H1 (cell line): ENCODE measurements around the gene KLHL3. TPM values are rescaled to one million over a fixed set of nuclear protein-coding genes. Genes with fewer than 3 reads are reported as not detected.

Source experiments
- CTCF ChIA-PET: fragments of 300-600 bp; sonication (Branson Sonifier 250); formaldehyde crosslinking; loops from one replicate; lab custom pipeline; 2021; ENCODE audit not compliant: partially characterized antibody; lab: Charles Lee
- POLR2A ChIA-PET: fragments of 300-600 bp; sonication (Branson Sonifier 250); formaldehyde crosslinking; loops from one replicate; lab custom pipeline; 2021; ENCODE audit warnings: inconsistent platforms; ENCODE audit not compliant: partially characterized antibody; lab: Charles Lee
- DNase-seq, 2 experiments: peaks; one replicate each; pipeline versions ENCODE4 v3.0.0 to v3.0.0-alpha.2; 2010 to 2022; ENCODE audit warnings: low spot score in 2 of 2, low read depth in 1 of 2, mixed read lengths in 1 of 2
- FAIRE-seq: peaks from 2 replicates; lab custom pipeline; 2011; peaks lifted over from hg19 to GRCh38; lab: Jason Lieb, UNC
- H2AFZ ChIP-seq: 2 replicates; pipeline ENCODE4 v1.8.1; 2012; ENCODE audit warnings: low read length, inconsistent platforms
- H2AK5ac ChIP-seq: 2 replicates; pipeline ENCODE4 v1.6.1; 2013; ENCODE audit warnings: low read depth, low read length
- H2BK120ac ChIP-seq: replicated peaks from 2 replicates; pipeline ENCODE3; 2013; ENCODE audit warnings: low read depth, low read length, inconsistent platforms
- H2BK12ac ChIP-seq: 2 replicates; pipeline ENCODE4 v1.6.1; 2013; ENCODE audit warnings: low read depth, low read length
- H2BK15ac ChIP-seq: 2 replicates; pipeline ENCODE4 v1.6.1; 2013; ENCODE audit warnings: low read length
- H2BK20ac ChIP-seq: 2 replicates; pipeline ENCODE4 v1.6.1; 2013; ENCODE audit warnings: low read length
- H2BK5ac ChIP-seq: 2 replicates; pipeline ENCODE4 v1.6.1; 2013; ENCODE audit warnings: low read depth, low read length
- H3K14ac ChIP-seq: 2 replicates; pipeline ENCODE4 v1.6.1; 2013; ENCODE audit warnings: inconsistent platforms; ENCODE audit not compliant: insufficient read length
- H3K18ac ChIP-seq: 2 replicates; pipeline ENCODE4 v1.6.1; 2013; ENCODE audit warnings: low read length; ENCODE audit errors: extremely low read depth
- H3K23ac ChIP-seq: 2 replicates; pipeline ENCODE4 v1.6.1; 2013; ENCODE audit warnings: inconsistent platforms; ENCODE audit not compliant: insufficient read length
- H3K23me2 ChIP-seq: 2 replicates; pipeline ENCODE4 v1.6.1; 2013; ENCODE audit warnings: low read depth, low read length
- H3K27ac ChIP-seq: 2 replicates; pipeline ENCODE4 v1.6.1; 2011; ENCODE audit warnings: low read depth, low read length, inconsistent platforms
- H3K27me3 ChIP-seq, 4 experiments: replicated peaks in 1 of 4; 1 replicate in 1 of 4; 2 replicates in 3 of 4; pipeline versions ENCODE4 v1.6.1 to v1.8.1; 2011 to 2013; ENCODE audit warnings: low read length in 3 of 4, mild to moderate bottlenecking in 3 of 4, inconsistent platforms in 2 of 4, mixed read lengths in 2 of 4, moderate library complexity in 1 of 4; ENCODE audit not compliant: control insufficient read depth in 3 of 4, insufficient read depth in 3 of 4; ENCODE audit errors: extremely low read depth in 1 of 4
- H3K36me3 ChIP-seq, 4 experiments: 2 replicates each; pipeline versions ENCODE4 v1.6.1 to v1.8.1; 2011 to 2013; ENCODE audit warnings: mild to moderate bottlenecking in 4 of 4, low read length in 3 of 4, moderate library complexity in 2 of 4, control low read depth in 1 of 4, inconsistent platforms in 1 of 4; ENCODE audit not compliant: insufficient read depth in 4 of 4, control insufficient read depth in 2 of 4
- H3K4ac ChIP-seq: replicated peaks from 2 replicates; pipeline ENCODE3; 2013; ENCODE audit warnings: low read length, low read depth, mixed read lengths, inconsistent platforms; ENCODE audit not compliant: insufficient read length
- H3K4me1 ChIP-seq, 4 experiments: replicated peaks in 1 of 4; 1 replicate in 1 of 4; 2 replicates in 3 of 4; pipeline versions ENCODE4 v1.6.1 to v1.8.1; 2011 to 2013; ENCODE audit warnings: low read length in 3 of 4, inconsistent platforms in 2 of 4, mixed read lengths in 1 of 4; ENCODE audit not compliant: insufficient read depth in 4 of 4, control insufficient read depth in 3 of 4
- H3K4me2 ChIP-seq, 2 experiments: 2 replicates each; pipeline versions ENCODE4 v1.6.1 to v1.8.1; 2011 to 2013; ENCODE audit warnings: low read depth in 2 of 2, low read length in 2 of 2, control low read depth in 1 of 2, inconsistent platforms in 1 of 2, mild to moderate bottlenecking in 1 of 2; ENCODE audit not compliant: insufficient read depth in 1 of 2
- H3K4me3 ChIP-seq, 4 experiments: fragments of 200-600, 300-600 bp in 1 of 4; sonication (generic), shearing (Covaris generic), sonication (Bioruptor Twin) in 1 of 4; 2 replicates each; pipeline versions ENCODE4 v1.5.1 to v1.8.1; 2011 to 2016; ENCODE audit warnings: low read length in 4 of 4, low read depth in 3 of 4, control low read depth in 2 of 4, inconsistent platforms in 2 of 4, mild to moderate bottlenecking in 2 of 4, mixed read lengths in 1 of 4, moderate library complexity in 1 of 4; ENCODE audit not compliant: insufficient read depth in 2 of 4; ENCODE audit errors: extremely low read depth in 1 of 4
- H3K56ac ChIP-seq: replicated peaks from 2 replicates; pipeline ENCODE3; 2013; ENCODE audit warnings: low read depth, mild to moderate bottlenecking, mixed read lengths, low read length, inconsistent platforms; ENCODE audit not compliant: insufficient read length
- H3K79me1 ChIP-seq: 2 replicates; pipeline ENCODE4 v1.6.1; 2013; ENCODE audit warnings: low read depth, low read length, control low read depth
- H3K79me2 ChIP-seq, 2 experiments: 2 replicates each; pipeline versions ENCODE4 v1.6.1 to v1.8.1; 2012 to 2013; ENCODE audit warnings: low read length in 2 of 2, mild to moderate bottlenecking in 2 of 2, inconsistent platforms in 1 of 2; ENCODE audit not compliant: insufficient read depth in 2 of 2, control insufficient read depth in 1 of 2
- H3K9ac ChIP-seq, 4 experiments: replicated peaks in 1 of 4; 1 replicate in 1 of 4; 2 replicates in 3 of 4; pipeline versions ENCODE4 v1.6.1 to v1.8.1; 2011 to 2013; ENCODE audit warnings: low read depth in 3 of 4, low read length in 3 of 4, control low read depth in 2 of 4, mild to moderate bottlenecking in 2 of 4, moderate library complexity in 2 of 4, inconsistent platforms in 1 of 4; ENCODE audit errors: extremely low read depth in 1 of 4
- H3K9me3 ChIP-seq, 2 experiments: 2 replicates each; pipeline versions ENCODE4 v1.6.1 to v1.8.1; 2012 to 2013; ENCODE audit warnings: mild to moderate bottlenecking in 2 of 2, moderate library complexity in 2 of 2, control low read depth in 1 of 2, inconsistent platforms in 1 of 2, low read depth in 1 of 2, low read length in 1 of 2, mixed read lengths in 1 of 2; ENCODE audit not compliant: insufficient read depth in 2 of 2
- H4K20me1 ChIP-seq, 2 experiments: replicated peaks in 1 of 2; 2 replicates each; pipeline versions ENCODE3 to v1.8.1; 2011 to 2013; ENCODE audit warnings: inconsistent platforms in 2 of 2, low read length in 2 of 2, mild to moderate bottlenecking in 1 of 2; ENCODE audit not compliant: insufficient read depth in 2 of 2, control insufficient read depth in 1 of 2
- H4K5ac ChIP-seq: 2 replicates; pipeline ENCODE4 v1.6.1; 2013; ENCODE audit warnings: low read length, low read depth, mixed read lengths, inconsistent platforms; ENCODE audit not compliant: insufficient read length
- H4K8ac ChIP-seq: 2 replicates; pipeline ENCODE4 v1.8.0; 2013; ENCODE audit warnings: mild to moderate bottlenecking, moderate library complexity, low read length, inconsistent platforms; ENCODE audit not compliant: insufficient read depth; ENCODE audit errors: extremely low read depth
- H4K91ac ChIP-seq: replicated peaks from 2 replicates; pipeline ENCODE3; 2013; ENCODE audit warnings: low read length, mixed read lengths, inconsistent platforms; ENCODE audit not compliant: insufficient read length
- BACH1 ChIP-seq: IDR thresholded peaks from 2 replicates; pipeline ENCODE4 v1.6.1; 2012; ENCODE audit warnings: low read length, improper control_type of control experiment
- CHD1 ChIP-seq: IDR thresholded peaks from 2 replicates; pipeline ENCODE4 v1.6.1; 2012; ENCODE audit warnings: low read depth, low read length, improper control_type of control experiment
- EP300 ChIP-seq, 2 experiments: IDR thresholded peaks; 1 replicate in 1 of 2; 2 replicates in 1 of 2; pipeline ENCODE4 v1.6.1; 2011 to 2012; ENCODE audit warnings: low read depth in 2 of 2, low read length in 2 of 2, mild to moderate bottlenecking in 2 of 2, borderline replicate concordance in 1 of 2, inconsistent platforms in 1 of 2, moderate library complexity in 1 of 2
- EZH2 ChIP-seq: fragments of 200-600 bp; sonication (generic); IDR thresholded peaks from 2 replicates; pipeline ENCODE4 v1.7.1; 2012; ENCODE audit warnings: low read depth, mild to moderate bottlenecking, moderate library complexity, low read length, inconsistent platforms; ENCODE audit not compliant: severe bottlenecking
- GABPA ChIP-seq: IDR thresholded peaks from 2 replicates; pipeline ENCODE4 v1.6.1; 2011; ENCODE audit warnings: mild to moderate bottlenecking, low read length, moderate library complexity, borderline replicate concordance; ENCODE audit not compliant: insufficient read depth
- HDAC2 ChIP-seq, 2 experiments: fragments of 300-600 bp in 1 of 2; sonication (generic) in 1 of 2; IDR thresholded peaks; 2 replicates each; pipeline ENCODE4 v1.6.1; 2011 to 2012; ENCODE audit warnings: low read depth in 2 of 2, low read length in 2 of 2, mild to moderate bottlenecking in 2 of 2, moderate library complexity in 2 of 2, borderline replicate concordance in 1 of 2, inconsistent platforms in 1 of 2
- KDM4A ChIP-seq: IDR thresholded peaks from one replicate; pipeline ENCODE4 v1.7.1; 2012; ENCODE audit warnings: low read depth, mild to moderate bottlenecking, moderate library complexity, low read length, inconsistent platforms; ENCODE audit not compliant: severe bottlenecking
- NANOG ChIP-seq: IDR thresholded peaks from 2 replicates; pipeline ENCODE4 v1.6.1; 2011; ENCODE audit warnings: low read length, low read depth, mild to moderate bottlenecking, inconsistent platforms; ENCODE audit not compliant: insufficient read depth, poor library complexity, severe bottlenecking
- RXRA ChIP-seq: IDR thresholded peaks from 2 replicates; pipeline ENCODE4 v1.6.1; 2011; ENCODE audit warnings: low read depth, mild to moderate bottlenecking, low read length, moderate library complexity; ENCODE audit not compliant: insufficient read depth
- WGBS, 2 experiments: shearing (Covaris generic) in 1 of 2; methylation state at CpG; one replicate each; pipeline versions ENCODE4 v1.1.6 to v1.1.7; 2013 to 2015; ENCODE audit warnings: low lambda C conversion rate in 2 of 2, mixed read lengths in 2 of 2, inconsistent platforms in 1 of 2, low coverage in 1 of 2, missing lambda C conversion rate in 1 of 2; ENCODE audit not compliant: insufficient replicate concordance in 2 of 2, insufficient coverage in 1 of 2, insufficient read length in 1 of 2; ENCODE audit errors: extremely low coverage in 1 of 2, missing lambda C conversion rate in 1 of 2; 5-methylcytosine and 5-hydroxymethylcytosine counted together
- polyA plus RNA-seq, 7 experiments: library from polyadenylated mRNA; depleted of rRNA in 3 of 7; stranded (reverse) in 5 of 7; unstranded in 2 of 7; fragments of >200 nt in 5 of 7; fragments of 200-250 nt in 2 of 7; gene quantifications; 1 replicate in 5 of 7; 2 replicates in 1 of 7; 4 replicates in 1 of 7; pipeline versions ENCODE4 v1.2.1 to v1.2.3, GENCODE V29; 2011 to 2013; ENCODE audit warnings: missing spikeins in 2 of 7, mixed read lengths in 2 of 7
- total RNA-seq: library from RNA; stranded (reverse); fragmentation: NEBNext Ultra II Directional; extraction: Animal tissue kit (Norgen Biotek cat#: 25700); gene quantifications from 2 replicates; pipeline ENCODE4 v1.2.1, GENCODE V29; 2021
- TF ChIP-seq, protein P1 (sequence below), 3 experiments: IDR thresholded peaks; 1 replicate in 2 of 3; 2 replicates in 1 of 3; pipeline versions ENCODE4 v1.5.1 to v1.6.1; 2011; ENCODE audit warnings: low read length in 3 of 3, mild to moderate bottlenecking in 3 of 3, inconsistent platforms in 2 of 3, low read depth in 1 of 3, moderate library complexity in 1 of 3; ENCODE audit not compliant: insufficient read depth in 1 of 3; ENCODE audit errors: control extremely low read depth in 1 of 3

Gene KLHL3
- total and polyA plus RNA-seq, 2 of the 8 experiments (the other 6 are each of a cell fraction or from before 2014, with no cell fraction given): 7.4 to 13.7 TPM

DNA sequence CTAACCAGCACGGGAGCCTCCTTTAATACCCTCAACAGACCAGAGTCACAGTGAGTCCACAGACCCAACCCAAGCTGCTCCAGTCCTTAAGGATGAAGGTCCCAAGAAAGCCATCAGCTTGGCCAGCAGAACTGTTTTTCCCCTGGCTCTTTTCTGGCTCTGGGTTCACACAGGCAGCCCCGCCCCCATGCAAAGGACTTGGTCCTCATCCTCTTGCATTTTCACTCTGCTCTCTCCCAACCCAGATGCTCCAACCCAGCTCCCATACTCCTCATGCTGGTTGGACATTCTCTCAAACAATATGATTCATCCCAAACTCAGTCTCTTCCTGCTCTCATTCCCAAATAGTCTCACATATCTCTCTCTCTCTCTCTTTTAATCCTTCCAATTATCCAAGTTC, 162.5 kb downstream of the KLHL3 start:
- Histone ChIP-seq H2BK5ac (no peak overlapping the region), H3K36me3 (no peaks in the 10 kb centered on the region), H3K18ac (no peak overlapping the region), H4K91ac (no peak overlapping the region), H4K20me1 (no peaks in the 10 kb centered on the region), H3K56ac (no peak overlapping the region), H3K14ac (no peak overlapping the region), H2BK15ac (no peak overlapping the region), H3K4me2 (no peak overlapping the region), H3K79me2 (no peaks in the 10 kb centered on the region), H2BK120ac (no peak overlapping the region), H2AFZ (no peak overlapping the region), H3K9ac (no peak overlapping the region), H3K27ac (no peak overlapping the region), H4K5ac (no peak overlapping the region), H3K23me2 (no peaks in the 10 kb centered on the region; the same call in 1 of the 2 replicates), H2BK20ac (no peak overlapping the region), H2BK12ac (no peak overlapping the region), H2AK5ac (no peak overlapping the region), H3K79me1 (no peaks in the 10 kb centered on the region), H3K9me3 (no peaks in the 10 kb centered on the region), H3K4ac (no peak overlapping the region), H4K8ac (no peak overlapping the region), H3K4me1 (no peaks in the 10 kb centered on the region), H3K4me3 (no peak overlapping the region), H3K23ac (no peak overlapping the region), H3K27me3 (no peaks in the 10 kb centered on the region)
- 78% methylated on average over 2 of the region's 2 CpGs; no CpG with 5 or more reads in 1 of the 2 experiments for WGBS, 2 experiments
- DNase-seq: no peak
- POLR2A ChIA-PET: interaction anchor here (1.0 kb wide), 1 partner anchor 87 kb away, joined by 3 read pairs; no protein-coding TSS in a partner anchor
- FAIRE-seq: no peak
- TF ChIP-seq KDM4A: no peak
- no peak for TF ChIP-seq BACH1
- no peak for TF ChIP-seq CHD1
- TF ChIP-seq, protein P1, sequence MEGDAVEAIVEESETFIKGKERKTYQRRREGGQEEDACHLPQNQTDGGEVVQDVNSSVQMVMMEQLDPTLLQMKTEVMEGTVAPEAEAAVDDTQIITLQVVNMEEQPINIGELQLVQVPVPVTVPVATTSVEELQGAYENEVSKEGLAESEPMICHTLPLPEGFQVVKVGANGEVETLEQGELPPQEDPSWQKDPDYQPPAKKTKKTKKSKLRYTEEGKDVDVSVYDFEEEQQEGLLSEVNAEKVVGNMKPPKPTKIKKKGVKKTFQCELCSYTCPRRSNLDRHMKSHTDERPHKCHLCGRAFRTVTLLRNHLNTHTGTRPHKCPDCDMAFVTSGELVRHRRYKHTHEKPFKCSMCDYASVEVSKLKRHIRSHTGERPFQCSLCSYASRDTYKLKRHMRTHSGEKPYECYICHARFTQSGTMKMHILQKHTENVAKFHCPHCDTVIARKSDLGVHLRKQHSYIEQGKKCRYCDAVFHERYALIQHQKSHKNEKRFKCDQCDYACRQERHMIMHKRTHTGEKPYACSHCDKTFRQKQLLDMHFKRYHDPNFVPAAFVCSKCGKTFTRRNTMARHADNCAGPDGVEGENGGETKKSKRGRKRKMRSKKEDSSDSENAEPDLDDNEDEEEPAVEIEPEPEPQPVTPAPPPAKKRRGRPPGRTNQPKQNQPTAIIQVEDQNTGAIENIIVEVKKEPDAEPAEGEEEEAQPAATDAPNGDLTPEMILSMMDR (IDR thresholded peaks at IDR 0.05; ENCODE audit: control extremely low read depth in 1 of 3, insufficient read depth in 1 of 3, low read depth in 1 of 3, low read length in 3 of 3): no peak
- TF ChIP-seq EZH2: no peak
- no peak for TF ChIP-seq NANOG
- TF ChIP-seq RXRA: no peak
- TF ChIP-seq GABPA: no peak
- TF ChIP-seq EP300 (IDR thresholded peaks at IDR 0.05; ENCODE audit: borderline replicate concordance in 1 of 2, low read depth in 2 of 2, low read length in 2 of 2): no peak
- TF ChIP-seq HDAC2 (IDR thresholded peaks at IDR 0.05; ENCODE audit: borderline replicate concordance in 1 of 2, low read depth in 2 of 2, low read length in 2 of 2): no peak
- CTCF ChIA-PET: no interaction called here
